GM21423 (cell line): Measurements from ENCODE around the gene ATP2C1.
"Not testable (repeated sequence)": the region's sequence is repeated elsewhere in the genome, so short reads cannot be mapped to it uniquely, and the experiment has no call there.

ENCODE experiments used
- ATAC-seq: cut with Tn5 transposase; IDR thresholded peaks from one replicate; pipeline ENCODE4 v1.9.1; 2021; ENCODE audit warnings: mild to moderate bottlenecking, moderate library complexity; ENCODE audit not compliant: unreplicated experiment

The ATP2C1 gene

DNA sequence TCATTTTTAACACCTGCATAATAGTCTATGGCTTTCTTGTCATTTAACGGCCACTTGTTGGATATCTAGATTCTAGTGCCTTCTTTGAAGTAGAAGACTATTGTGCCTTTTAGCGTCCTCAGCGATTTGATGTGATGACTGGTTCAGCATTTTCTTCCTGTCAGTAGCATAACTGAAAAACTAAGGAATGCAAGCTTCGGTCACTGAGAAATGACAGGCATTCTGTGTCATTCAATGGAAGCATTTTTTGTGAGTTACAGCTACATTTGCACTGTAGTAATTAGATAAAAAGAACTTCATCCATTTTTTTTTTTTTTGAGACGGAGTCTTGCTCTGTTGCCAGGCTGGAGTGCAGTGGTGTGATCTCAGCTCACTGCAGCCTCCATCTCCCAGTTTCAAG lies 143.1 kb downstream of the ATP2C1 start:
- ATAC-seq, result no peak

GRCh38 chr3:131038326-131038725 lies 144.4 kb downstream of the ATP2C1 start:
- no peak for ATAC-seq

DNA sequence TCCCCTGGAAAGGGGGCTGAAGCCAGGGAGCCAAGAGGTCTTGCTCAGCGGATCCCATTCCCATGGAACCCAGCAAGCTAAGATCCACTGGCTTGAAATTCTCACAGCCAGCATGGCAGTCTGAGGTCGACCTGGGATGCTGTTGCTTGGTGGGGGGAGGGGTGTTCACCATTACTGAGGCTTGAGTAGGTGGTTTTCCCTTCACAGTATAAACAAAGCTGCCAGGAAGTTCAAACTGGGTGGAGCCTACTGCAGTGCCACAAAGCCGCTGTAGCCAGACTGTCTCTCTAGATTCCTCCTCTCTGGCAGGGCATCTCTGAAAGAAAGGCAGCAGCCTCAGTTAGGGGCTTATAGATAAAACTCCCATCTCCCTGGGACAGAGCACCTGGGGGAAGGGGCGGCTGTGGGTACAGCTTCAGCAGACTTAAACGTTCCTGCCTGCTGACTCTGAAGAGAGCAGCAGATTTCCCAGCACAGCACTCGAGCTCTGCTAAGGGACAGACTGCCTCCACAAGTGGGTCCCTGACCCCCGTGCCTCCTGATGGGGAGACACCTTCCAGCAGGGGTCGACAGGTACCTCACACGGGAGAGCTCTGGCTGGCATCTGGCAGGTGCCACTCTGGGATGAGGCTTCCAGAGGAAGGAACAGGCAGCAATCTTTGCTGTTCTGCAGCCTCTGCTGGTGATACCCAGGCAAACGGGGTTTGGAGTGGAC lies 148.5 kb downstream of the ATP2C1 start:
- ATAC-seq, result not testable (repeated sequence)

GRCh38 chr3:131047582-131047981 lies 153.7 kb downstream of the ATP2C1 start:
- no peak for ATAC-seq

- ATAC-seq, result no peak
Observed at GRCh38 chr3:131048030-131048429, 154.1 kb downstream of the ATP2C1 start.

GRCh38 chr3:131050001-131050400 lies 156.1 kb downstream of the ATP2C1 start:
- ATAC-seq, result no peak

- ATAC-seq, result no peak
Observed at GRCh38 chr3:131053043-131053859, 159.4 kb downstream of the ATP2C1 start.
